ENCODE results near the gene AFAP1. TPM values are rescaled to one million over a fixed set of nuclear protein-coding genes. Genes with fewer than 3 reads are reported as not detected.
A peak's percentile ranks its signal among the peaks of the same experiment; 100 is the strongest.

Gene AFAP1
- total RNA-seq, result 10 to 100 TPM; 25.1 to 56.9 (median 26.4) TPM

GRCh38 chr4:7939377-7940108, at the start of gene AFAP1:
Gene AFAP1 (minus strand): TSS chr4:7939861. CDS start chr4:7872078, 67,783 bp downstream.
- Histone ChIP-seq H3K27me3 (no peaks in the 10 kb centered on the region), H3K27ac (peak within 1 kb of the TSS; percentile 93 to 98 (median 96)), H3K4me1 (peaks cover 2 to 43% (median 20%) of the 10 kb centered on the region in 4 donors), H3K4me3 (peak within 1 kb of the TSS; percentile 51 to 95 (median 70)), H3K36me3 (no peaks in the 10 kb centered on the region), H3K9me3 (no peaks in the 10 kb centered on the region)
- in situ Hi-C loops (cut with MboI; ENCODE audit: low pct_ligation_motif_present in 1 of 4, low pct_unique_long_range_greater_than_20kb in 1 of 4, low sequenced_read_pairs in 3 of 4) (no loop called here), intact Hi-C loops (cut with DNase I; ENCODE audit: low total_unique reads) (loop anchor here (10.0 kb wide), 1 partner anchor 165 kb away; no protein-coding TSS in a partner anchor)
- TF ChIP-seq EP300 (IDR thresholded peaks at IDR 0.05; ENCODE audit: low read depth), result no peak
- peak; percentile 86 for TF ChIP-seq POLR2A (IDR thresholded peaks at IDR 0.05)
- peak; percentile 67 to 93 (median 85) for TF ChIP-seq POLR2AphosphoS5 (IDR thresholded peaks at IDR 0.05)
- peak; percentile 91 for DNase-seq
- 2% methylated on average over 33 of the region's 96 CpGs; no CpG with 5 or more reads in 1 of the 2 donors for WGBS, 2 donors (ENCODE audit: low coverage in 1 of 2)

- Histone ChIP-seq H3K9me3 (no peaks in the 10 kb centered on the region), H3K4me3 (no peak overlapping the region), H3K27me3 (no peaks in the 10 kb centered on the region), H3K27ac (no peak overlapping the region), H3K4me1 (peaks cover 0 to 17% (median 6%) of the 10 kb centered on the region in 4 donors), H3K36me3 (no peaks in the 10 kb centered on the region)
- intact Hi-C loops (cut with DNase I; ENCODE audit: low total_unique reads) (no loop called here), in situ Hi-C loops (cut with MboI; ENCODE audit: low pct_ligation_motif_present in 1 of 4, low pct_unique_long_range_greater_than_20kb in 1 of 4, low sequenced_read_pairs in 3 of 4) (loop anchor here (5.0 to 10.0 kb wide), 3 partner anchors 184 to 191 kb away; no protein-coding TSS in a partner anchor)
- TF ChIP-seq POLR2A (IDR thresholded peaks at IDR 0.05), result no peak
- no peak for TF ChIP-seq POLR2AphosphoS5 (IDR thresholded peaks at IDR 0.05)
- no peak for TF ChIP-seq EP300 (IDR thresholded peaks at IDR 0.05; ENCODE audit: low read depth)
- WGBS, 2 donors (ENCODE audit: low coverage in 1 of 2), result 88 to 100% methylated on average over 1 of the region's 1 CpG
- no peak for DNase-seq
Measured at GRCh38 chr4:7988437-7988836, 48.8 kb upstream of the AFAP1 start.

- H3K4me3 ChIP-seq, result no peak overlapping the region
- H3K36me3 ChIP-seq, result no peaks in the 10 kb centered on the region
- DNase-seq, result peak; percentile 79
- H3K9me3 ChIP-seq, result no peaks in the 10 kb centered on the region
- TF ChIP-seq EP300 (IDR thresholded peaks at IDR 0.05; ENCODE audit: low read depth), result no peak
- TF ChIP-seq CTCF (IDR thresholded peaks at IDR 0.05), result peak; percentile 82 to 93 (median 85)
- H3K4me1 ChIP-seq, result peaks cover 0 to 18% (median 9%) of the 10 kb centered on the region in 4 donors
- WGBS, 2 donors (ENCODE audit: low coverage in 1 of 2), result 49 to 80% methylated on average over 2 to 10 of the region's 10 CpGs
- H3K27me3 ChIP-seq, result no peaks in the 10 kb centered on the region
- in situ Hi-C loops (cut with MboI; ENCODE audit: low pct_ligation_motif_present in 1 of 4, low pct_unique_long_range_greater_than_20kb in 1 of 4, low sequenced_read_pairs in 3 of 4), result loop anchor here (5.0 to 10.0 kb wide), 3 partner anchors 183 to 190 kb away; no protein-coding TSS in a partner anchor
- intact Hi-C loops (cut with DNase I; ENCODE audit: low total_unique reads), result loop anchor here (2.0 kb wide), 1 partner anchor 183 kb away; no protein-coding TSS in a partner anchor
- H3K27ac ChIP-seq, result no peak overlapping the region
Measured at GRCh38 chr4:7987148-7987989, 47.7 kb upstream of the AFAP1 start.

GRCh38 chr4:7985891-7986441, 46.3 kb upstream of the AFAP1 start:
- TF ChIP-seq POLR2A (IDR thresholded peaks at IDR 0.05), result no peak
- TF ChIP-seq EP300 (IDR thresholded peaks at IDR 0.05; ENCODE audit: low read depth), result no peak
- no peak for TF ChIP-seq CTCF (IDR thresholded peaks at IDR 0.05)
- no peak for TF ChIP-seq POLR2AphosphoS5 (IDR thresholded peaks at IDR 0.05)
- H3K27me3 ChIP-seq, result no peaks in the 10 kb centered on the region
- WGBS, 2 donors (ENCODE audit: low coverage in 1 of 2), result 20 to 44% methylated on average over 3 to 21 of the region's 21 CpGs
- H3K4me3 ChIP-seq, result no peak overlapping the region
- no peak for DNase-seq
- intact Hi-C loops (cut with DNase I; ENCODE audit: low total_unique reads) (loop anchor here (2.0 kb wide), 1 partner anchor 181 kb away; no protein-coding TSS in a partner anchor), in situ Hi-C loops (cut with MboI; ENCODE audit: low pct_ligation_motif_present in 1 of 4, low pct_unique_long_range_greater_than_20kb in 1 of 4, low sequenced_read_pairs in 3 of 4) (loop anchor here (5.0 to 10.0 kb wide), 3 partner anchors 181 to 189 kb away; no protein-coding TSS in a partner anchor)
- peaks cover 0 to 28% (median 21%) of the 10 kb centered on the region in 4 donors for H3K4me1 ChIP-seq
- no peak overlapping the region for H3K27ac ChIP-seq
- no peaks in the 10 kb centered on the region for H3K36me3 ChIP-seq
- H3K9me3 ChIP-seq, result no peaks in the 10 kb centered on the region

Measured in transverse colon (tissue), 4 donors.